HEK293T (cell line): Measurements from ENCODE around the gene MTREX.

ENCODE experiments used
- ELF4 ChIP-seq: fragments of 450-650 bp; IDR thresholded peaks from 2 replicates; pipeline ENCODE4 v1.6.1; 2017; ENCODE audit warnings: antibody characterized with exemption
- FOXA1 ChIP-seq: fragments of 450-650 bp; IDR thresholded peaks from 2 replicates; pipeline ENCODE4 v1.6.1; 2016; ENCODE audit warnings: mild to moderate bottlenecking
- HDGF ChIP-seq: fragments of 450-650 bp; IDR thresholded peaks from 2 replicates; pipeline ENCODE4 v1.6.1; 2017; ENCODE audit warnings: antibody characterized with exemption, borderline replicate concordance
- SP1 ChIP-seq: fragments of 450-650 bp; IDR thresholded peaks from 2 replicates; pipeline ENCODE4 v1.6.1; 2017
- SUZ12 ChIP-seq: fragments of 450-650 bp; IDR thresholded peaks from 2 replicates; pipeline ENCODE4 v1.6.1; 2016; ENCODE audit warnings: mild to moderate bottlenecking
- TF ChIP-seq, protein P1 (sequence below): fragments of 450-650 bp; IDR thresholded peaks from 2 replicates; pipeline ENCODE4 v1.6.1; 2016

DNA sequence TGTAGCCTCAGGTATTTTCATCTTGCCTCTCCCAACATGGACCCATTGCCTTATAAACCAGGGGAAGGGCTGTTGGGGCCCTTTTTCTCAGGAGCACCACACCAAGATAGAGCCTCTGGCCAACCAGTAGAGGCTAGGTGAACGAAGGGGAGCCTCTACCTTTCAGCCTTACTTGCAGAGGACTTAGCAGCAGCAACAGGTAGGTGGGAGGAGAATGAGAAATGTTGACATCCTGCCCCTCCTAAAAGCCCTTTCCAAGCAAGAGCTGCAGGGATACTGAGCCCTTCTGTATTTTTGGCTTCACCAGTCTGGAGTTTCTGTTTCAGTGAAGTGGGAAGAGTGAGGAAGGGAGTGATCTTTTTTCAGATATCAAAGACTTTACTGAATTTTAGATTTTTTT lies 77.4 kb downstream of the MTREX start:
- TF ChIP-seq ELF4 (no peak), FOXA1 (no peak), SP1 (no peak), SUZ12 (no peak), HDGF (no peak)
- TF ChIP-seq, protein P1, sequence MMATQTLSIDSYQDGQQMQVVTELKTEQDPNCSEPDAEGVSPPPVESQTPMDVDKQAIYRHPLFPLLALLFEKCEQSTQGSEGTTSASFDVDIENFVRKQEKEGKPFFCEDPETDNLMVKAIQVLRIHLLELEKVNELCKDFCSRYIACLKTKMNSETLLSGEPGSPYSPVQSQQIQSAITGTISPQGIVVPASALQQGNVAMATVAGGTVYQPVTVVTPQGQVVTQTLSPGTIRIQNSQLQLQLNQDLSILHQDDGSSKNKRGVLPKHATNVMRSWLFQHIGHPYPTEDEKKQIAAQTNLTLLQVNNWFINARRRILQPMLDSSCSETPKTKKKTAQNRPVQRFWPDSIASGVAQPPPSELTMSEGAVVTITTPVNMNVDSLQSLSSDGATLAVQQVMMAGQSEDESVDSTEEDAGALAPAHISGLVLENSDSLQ, result no peak
